Lung (tissue), 12 donors: ENCODE results near the gene TNFRSF19. TPM values are rescaled to one million over a fixed set of nuclear protein-coding genes. Genes with fewer than 3 reads are reported as not detected.

Source experiments
- ATAC-seq: fragments of 200-7000 bp; cut with Tn5 transposase; one replicate; pipeline ENCODE4 v1.9.1; 2020; ENCODE audit warnings: moderate number of reproducible peaks; ENCODE audit not compliant: insufficient read depth, low FRiP score
- DNase-seq, 3 donors: peaks; one replicate each; pipeline ENCODE4 v3.0.0-alpha.2; 2013 to 2017
- H3K27ac ChIP-seq, 2 donors: one replicate each; pipeline ENCODE4 v1.5.1; 2013; ENCODE audit warnings: mild to moderate bottlenecking in 2 of 2, moderate library complexity in 2 of 2, control low read depth in 1 of 2, inconsistent platforms in 1 of 2, low read depth in 1 of 2, low read length in 1 of 2
- H3K27me3 ChIP-seq, 3 donors: one replicate each; pipeline ENCODE4 v1.5.1; 2013; ENCODE audit warnings: low read length in 2 of 3; ENCODE audit not compliant: control insufficient read depth in 3 of 3, insufficient read depth in 3 of 3
- H3K36me3 ChIP-seq, 4 donors: one replicate each; pipeline ENCODE4 v1.5.1; 2013; ENCODE audit warnings: low read length in 4 of 4, mild to moderate bottlenecking in 1 of 4, moderate library complexity in 1 of 4; ENCODE audit not compliant: control insufficient read depth in 4 of 4, insufficient read depth in 4 of 4
- H3K4me1 ChIP-seq, 5 donors: one replicate each; pipeline ENCODE4 v1.5.1; 2013; ENCODE audit warnings: low read length in 5 of 5, mild to moderate bottlenecking in 2 of 5, moderate library complexity in 1 of 5; ENCODE audit not compliant: control insufficient read depth in 5 of 5, insufficient read depth in 5 of 5
- H3K4me3 ChIP-seq: one replicate; pipeline ENCODE4 v1.5.1; 2013; ENCODE audit warnings: mild to moderate bottlenecking, control low read depth, moderate library complexity
- H3K9ac ChIP-seq, 2 donors: one replicate each; pipeline ENCODE4 v1.5.1; 2013; ENCODE audit warnings: low read length in 2 of 2, control low read depth in 1 of 2; ENCODE audit not compliant: insufficient read depth in 1 of 2
- H3K9me3 ChIP-seq, 4 donors: one replicate each; pipeline ENCODE4 v1.5.1; 2013; ENCODE audit warnings: low read length in 3 of 4, mild to moderate bottlenecking in 1 of 4, moderate library complexity in 1 of 4; ENCODE audit not compliant: control insufficient read depth in 4 of 4, insufficient read depth in 3 of 4
- CTCF ChIP-seq: IDR thresholded peaks from 2 replicates; pipeline ENCODE4 v1.5.1; 2012; ENCODE audit warnings: mild to moderate bottlenecking; ENCODE audit errors: control extremely low read depth, extremely low read depth
- WGBS, 2 donors: extraction: QIAGEN DNeasy Blood & Tissue Kit; methylation state at CpG; one replicate each; pipeline ENCODE4 v1.1.7; 2013; 5-methylcytosine and 5-hydroxymethylcytosine counted together
- polyA plus RNA-seq, 2 donors: library from polyadenylated mRNA; stranded (reverse); fragments of 200-250 nt; gene quantifications; one replicate each; pipeline ENCODE4 v1.2.1, GENCODE V29; 2013
- total RNA-seq, 2 donors: library from RNA; depleted of rRNA in 1 of 2; stranded (reverse); fragments of >200 nt in 1 of 2; gene quantifications; one replicate each; pipeline ENCODE4 v1.2.1, GENCODE V29; 2014 to 2021
- donor health status: control.
- donor health status: control.
- donor health status: Bipolar disorder and iron deficiency.
- donor health status: healthy.
- donor health status: DM: yes; HTN: yes; CAD: no.

Gene TNFRSF19
- total and polyA plus RNA-seq, 4 donors = 9.5 to 68.0 (median 34.7) TPM

- peaks cover 5 to 42% (median 26%) of the 10 kb centered on the region in 5 donors for H3K4me1 ChIP-seq
- no peak for TF ChIP-seq CTCF
- H3K27ac ChIP-seq = peak overlapping the region in 1 of 2 donors; percentile 88
- peaks cover 0 to 19% (median 1%) of the 10 kb centered on the region in 4 donors for H3K36me3 ChIP-seq
- H3K9ac ChIP-seq = peak overlapping the region in 1 of 2 donors; percentile 70
- H3K9me3 ChIP-seq = no peaks in the 10 kb centered on the region
- H3K27me3 ChIP-seq = no peaks in the 10 kb centered on the region
- DNase-seq (peak; percentile 68 to 82 (median 72)), ATAC-seq (peak; percentile 61)
- 19 to 29% methylated on average over 13 of the region's 13 CpGs for WGBS, 2 donors
- H3K4me3 ChIP-seq = no peak overlapping the region
Observed at GRCh38 chr13:23608701-23609413, 38.6 kb downstream of the TNFRSF19 start.

- Histone ChIP-seq H3K36me3 (peaks cover 0 to 24% (median 1%) of the 10 kb centered on the region in 4 donors), H3K4me3 (no peak overlapping the region), H3K9ac (no peak overlapping the region), H3K4me1 (peaks cover 5 to 42% (median 26%) of the 10 kb centered on the region in 5 donors), H3K27ac (peak overlapping the region in 1 of 2 donors; percentile 63), H3K9me3 (no peaks in the 10 kb centered on the region), H3K27me3 (no peaks in the 10 kb centered on the region)
- peak; percentile 70 for ATAC-seq
- no peak for TF ChIP-seq CTCF
- peak; percentile 79 to 97 (median 93) for DNase-seq
- WGBS, 2 donors = 6% methylated on average over 7 of the region's 7 CpGs
Observed at GRCh38 chr13:23609414-23609760, 39.2 kb downstream of the TNFRSF19 start.

GRCh38 chr13:23609874-23610576 is 39.8 kb downstream of the TNFRSF19 start:
- Histone ChIP-seq H3K4me3 (no peak overlapping the region), H3K27ac (peak overlapping the region; percentile 29 to 77)

More at GRCh38 chr13:23609874-23610576, 39.8 kb downstream of the TNFRSF19 start:
- H3K9ac ChIP-seq = peak overlapping the region in 1 of 2 donors; percentile 74
- no peaks in the 10 kb centered on the region for H3K9me3 ChIP-seq
- H3K4me1 ChIP-seq = peaks cover 5 to 42% (median 26%) of the 10 kb centered on the region in 5 donors
- DNase-seq (peak in 2 of 3 donors; percentile 66 to 68), ATAC-seq (no peak)
- no peaks in the 10 kb centered on the region for H3K27me3 ChIP-seq
- peaks cover 0 to 25% (median 1%) of the 10 kb centered on the region in 4 donors for H3K36me3 ChIP-seq
- TF ChIP-seq CTCF = no peak
- WGBS, 2 donors = 16 to 26% methylated on average over 3 of the region's 3 CpGs
